KMS-11 (cell line): ENCODE measurements around the gene POLA2.

ENCODE experiments used
- H2AFZ ChIP-seq: fragments of 200-600 bp; sonication (generic); 2 replicates; pipeline ENCODE4 v1.6.1; 2016; ENCODE audit warnings: antibody characterized with exemption, mixed run types, low read depth
- H3K27ac ChIP-seq: fragments of 200-600 bp; sonication (generic); 2 replicates; pipeline ENCODE4 v1.6.1; 2016; ENCODE audit warnings: mild to moderate bottlenecking, mixed run types
- H3K27me3 ChIP-seq: fragments of 200-600 bp; sonication (generic); 2 replicates; pipeline ENCODE4 v1.6.1; 2017; ENCODE audit warnings: mild to moderate bottlenecking, low read depth, mixed run types, moderate library complexity; ENCODE audit not compliant: insufficient read depth
- H3K36me3 ChIP-seq: fragments of 200-600 bp; sonication (generic); 2 replicates; pipeline ENCODE4 v1.6.1; 2017; ENCODE audit warnings: mild to moderate bottlenecking, mixed run types; ENCODE audit not compliant: insufficient read depth
- H3K4me1 ChIP-seq: fragments of 200-600 bp; sonication (generic); 2 replicates; pipeline ENCODE4 v1.6.1; 2016; ENCODE audit warnings: mild to moderate bottlenecking, low read depth, mixed run types; ENCODE audit not compliant: poor library complexity, severe bottlenecking
- H3K4me2 ChIP-seq: fragments of 200-600 bp; sonication (generic); 2 replicates; pipeline ENCODE4 v1.7.0; 2016; ENCODE audit warnings: mild to moderate bottlenecking, mixed run types
- H3K4me3 ChIP-seq: fragments of 200-600 bp; sonication (generic); IDR thresholded peaks from 2 replicates; pipeline ENCODE4 v1.6.1; 2017; ENCODE audit warnings: low read depth, low read length, mixed read lengths; ENCODE audit not compliant: insufficient read depth
- H3K79me2 ChIP-seq: fragments of 200-600 bp; sonication (generic); 2 replicates; pipeline ENCODE4 v1.6.1; 2016; ENCODE audit warnings: low read depth, mixed run types; ENCODE audit not compliant: insufficient read depth
- H3K9ac ChIP-seq: fragments of 200-600 bp; sonication (generic); 2 replicates; pipeline ENCODE4 v1.6.1; 2016; ENCODE audit warnings: mild to moderate bottlenecking, mixed run types
- H4K20me1 ChIP-seq: fragments of 200-600 bp; sonication (generic); 2 replicates; pipeline ENCODE4 v1.6.1; 2016; ENCODE audit warnings: mild to moderate bottlenecking, mixed run types; ENCODE audit not compliant: insufficient read depth
- TF ChIP-seq, protein P1 (sequence below): fragments of 200-600 bp; sonication (generic); conservative IDR thresholded peaks from 2 replicates; pipeline ENCODE4 v1.6.1; 2017; ENCODE audit warnings: low read depth, mild to moderate bottlenecking, antibody characterized with exemption, low read length, moderate library complexity, mixed read lengths

The POLA2 gene

DNA sequence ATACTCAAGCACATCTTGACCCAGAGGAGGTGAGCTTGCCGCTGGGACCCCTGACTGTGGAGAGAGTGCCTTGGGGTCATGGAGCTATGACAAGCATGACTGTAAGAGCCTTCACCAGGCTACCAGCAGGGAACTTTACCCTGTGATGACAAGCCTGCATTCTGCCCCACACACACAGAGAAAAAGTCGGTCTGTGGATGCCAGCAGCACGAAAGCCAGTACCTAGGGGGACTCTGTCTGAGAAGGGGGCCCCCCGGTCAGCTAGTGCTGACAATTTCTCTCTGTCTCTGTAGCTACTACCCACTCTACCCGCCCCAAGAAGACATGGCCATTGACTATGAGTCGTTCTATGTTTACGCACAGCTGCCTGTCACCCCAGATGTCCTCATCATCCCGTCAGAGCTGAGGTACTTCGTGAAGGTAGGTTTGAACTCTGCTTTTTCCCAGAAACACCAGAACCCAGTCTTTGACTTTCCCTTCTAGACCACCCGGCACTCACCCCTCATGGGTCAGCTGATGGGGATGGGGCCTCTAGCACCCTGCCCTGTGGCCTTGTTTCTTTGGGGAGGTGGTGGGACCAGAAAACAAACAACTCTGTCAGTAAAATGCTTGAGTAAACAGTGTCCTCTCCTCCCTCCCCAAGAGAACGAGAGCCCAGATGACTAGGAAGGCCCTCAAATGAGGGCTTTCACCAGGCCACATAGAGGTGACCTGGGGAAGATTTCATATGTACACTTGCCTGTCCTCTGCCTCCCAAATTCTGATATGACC is 34.0 kb downstream of the POLA2 start:
- H3K79me2 ChIP-seq: no peaks in the 10 kb centered on the region
- TF ChIP-seq, protein P1, sequence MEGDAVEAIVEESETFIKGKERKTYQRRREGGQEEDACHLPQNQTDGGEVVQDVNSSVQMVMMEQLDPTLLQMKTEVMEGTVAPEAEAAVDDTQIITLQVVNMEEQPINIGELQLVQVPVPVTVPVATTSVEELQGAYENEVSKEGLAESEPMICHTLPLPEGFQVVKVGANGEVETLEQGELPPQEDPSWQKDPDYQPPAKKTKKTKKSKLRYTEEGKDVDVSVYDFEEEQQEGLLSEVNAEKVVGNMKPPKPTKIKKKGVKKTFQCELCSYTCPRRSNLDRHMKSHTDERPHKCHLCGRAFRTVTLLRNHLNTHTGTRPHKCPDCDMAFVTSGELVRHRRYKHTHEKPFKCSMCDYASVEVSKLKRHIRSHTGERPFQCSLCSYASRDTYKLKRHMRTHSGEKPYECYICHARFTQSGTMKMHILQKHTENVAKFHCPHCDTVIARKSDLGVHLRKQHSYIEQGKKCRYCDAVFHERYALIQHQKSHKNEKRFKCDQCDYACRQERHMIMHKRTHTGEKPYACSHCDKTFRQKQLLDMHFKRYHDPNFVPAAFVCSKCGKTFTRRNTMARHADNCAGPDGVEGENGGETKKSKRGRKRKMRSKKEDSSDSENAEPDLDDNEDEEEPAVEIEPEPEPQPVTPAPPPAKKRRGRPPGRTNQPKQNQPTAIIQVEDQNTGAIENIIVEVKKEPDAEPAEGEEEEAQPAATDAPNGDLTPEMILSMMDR: no peak
- no peak overlapping the region for H3K27ac ChIP-seq
- H3K9ac ChIP-seq: no peak overlapping the region
- H2AFZ ChIP-seq: no peak overlapping the region
- peaks cover 3% of the 10 kb centered on the region; the same call in 1 of the 2 replicates for H3K36me3 ChIP-seq
- H3K27me3 ChIP-seq: no peaks in the 10 kb centered on the region
- no peak overlapping the region for H3K4me2 ChIP-seq
- H3K4me1 ChIP-seq: peaks cover 11% of the 10 kb centered on the region
- H4K20me1 ChIP-seq: no peaks in the 10 kb centered on the region
- no peak overlapping the region for H3K4me3 ChIP-seq

GRCh38 chr11:65297026-65297672 is 35.4 kb downstream of the POLA2 start:
- TF ChIP-seq, protein P1: no peak
- no peaks in the 10 kb centered on the region for H3K79me2 ChIP-seq
- H3K4me3 ChIP-seq: no peak overlapping the region
- no peak overlapping the region for H3K9ac ChIP-seq
- no peak overlapping the region for H3K27ac ChIP-seq
- no peaks in the 10 kb centered on the region for H3K27me3 ChIP-seq
- H3K36me3 ChIP-seq: peaks cover 3% of the 10 kb centered on the region; the same call in 1 of the 2 replicates
- no peaks in the 10 kb centered on the region for H4K20me1 ChIP-seq
- H3K4me1 ChIP-seq: no peaks in the 10 kb centered on the region
- no peak overlapping the region for H3K4me2 ChIP-seq
- H2AFZ ChIP-seq: no peak overlapping the region

- Histone ChIP-seq H3K4me2 (no peak overlapping the region), H4K20me1 (no peaks in the 10 kb centered on the region), H3K79me2 (no peaks in the 10 kb centered on the region), H3K27me3 (no peaks in the 10 kb centered on the region), H3K27ac (no peak overlapping the region), H3K36me3 (peaks cover 3% of the 10 kb centered on the region; the same call in 1 of the 2 replicates), H3K9ac (no peak overlapping the region), H3K4me3 (no peak overlapping the region), H2AFZ (no peak overlapping the region), H3K4me1 (no peaks in the 10 kb centered on the region)
- TF ChIP-seq, protein P1: no peak
Observed at GRCh38 chr11:65298131-65298535, 36.4 kb downstream of the POLA2 start.

GRCh38 chr11:65298655-65299179 is 37.0 kb downstream of the POLA2 start:
- no peak overlapping the region for H3K9ac ChIP-seq
- TF ChIP-seq, protein P1: no peak
- H3K27ac ChIP-seq: no peak overlapping the region

More at GRCh38 chr11:65298655-65299179, 37.0 kb downstream of the POLA2 start:
- H3K4me2 ChIP-seq: no peak overlapping the region
- H2AFZ ChIP-seq: no peak overlapping the region
- H3K4me3 ChIP-seq: no peak overlapping the region
- H3K27me3 ChIP-seq: no peaks in the 10 kb centered on the region
- H3K36me3 ChIP-seq: peaks cover 2% of the 10 kb centered on the region; the same call in 1 of the 2 replicates
- no peaks in the 10 kb centered on the region for H3K79me2 ChIP-seq
- no peaks in the 10 kb centered on the region for H3K4me1 ChIP-seq
- H4K20me1 ChIP-seq: no peaks in the 10 kb centered on the region
